ENCODE results near the gene ALDH1B1.

Gene ALDH1B1

DNA sequence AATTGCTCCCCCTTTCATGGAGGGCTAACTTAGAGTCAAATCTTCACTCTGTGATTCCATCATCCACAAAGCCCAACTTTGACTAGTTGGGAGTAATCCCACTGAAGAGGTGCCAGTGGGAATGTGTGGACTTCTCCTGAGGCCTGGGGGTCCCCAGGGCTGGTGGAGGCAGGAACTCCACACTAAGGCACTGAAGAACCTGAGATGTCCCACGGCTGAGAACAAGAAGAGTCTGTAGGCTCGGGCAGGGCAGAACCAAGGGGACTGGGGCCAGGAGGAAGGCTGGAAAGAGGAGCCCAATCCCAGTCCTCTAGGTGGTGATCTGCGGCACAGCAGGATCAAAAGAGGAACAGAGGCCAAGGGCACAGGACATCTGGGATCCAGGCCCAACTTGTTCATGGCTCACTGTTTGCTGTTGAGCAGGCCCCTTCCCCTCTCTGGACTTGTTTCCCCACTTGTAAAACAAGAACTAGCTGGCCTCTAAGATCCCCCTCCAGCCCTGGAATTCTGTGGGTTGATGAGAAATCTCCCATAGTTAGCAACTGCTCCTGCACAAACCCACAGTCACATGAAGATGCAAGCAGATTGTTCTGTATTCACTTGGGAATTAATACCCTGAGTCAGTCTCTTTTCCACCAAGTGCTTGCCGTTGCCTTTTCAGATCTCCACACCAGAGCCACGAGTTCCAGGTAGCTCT lies 32.7 kb upstream of the ALDH1B1 start:
- DNase-seq = no peak
- Histone ChIP-seq H3K9me3 (no peaks in the 10 kb centered on the region), H3K27me3 (no peaks in the 10 kb centered on the region), H3K4me3 (ENCODE audit: low read depth, low read length) (no peak overlapping the region), H3K4me1 (no peaks in the 10 kb centered on the region), H3K36me3 (no peaks in the 10 kb centered on the region)
- TF ChIP-seq, protein P1, sequence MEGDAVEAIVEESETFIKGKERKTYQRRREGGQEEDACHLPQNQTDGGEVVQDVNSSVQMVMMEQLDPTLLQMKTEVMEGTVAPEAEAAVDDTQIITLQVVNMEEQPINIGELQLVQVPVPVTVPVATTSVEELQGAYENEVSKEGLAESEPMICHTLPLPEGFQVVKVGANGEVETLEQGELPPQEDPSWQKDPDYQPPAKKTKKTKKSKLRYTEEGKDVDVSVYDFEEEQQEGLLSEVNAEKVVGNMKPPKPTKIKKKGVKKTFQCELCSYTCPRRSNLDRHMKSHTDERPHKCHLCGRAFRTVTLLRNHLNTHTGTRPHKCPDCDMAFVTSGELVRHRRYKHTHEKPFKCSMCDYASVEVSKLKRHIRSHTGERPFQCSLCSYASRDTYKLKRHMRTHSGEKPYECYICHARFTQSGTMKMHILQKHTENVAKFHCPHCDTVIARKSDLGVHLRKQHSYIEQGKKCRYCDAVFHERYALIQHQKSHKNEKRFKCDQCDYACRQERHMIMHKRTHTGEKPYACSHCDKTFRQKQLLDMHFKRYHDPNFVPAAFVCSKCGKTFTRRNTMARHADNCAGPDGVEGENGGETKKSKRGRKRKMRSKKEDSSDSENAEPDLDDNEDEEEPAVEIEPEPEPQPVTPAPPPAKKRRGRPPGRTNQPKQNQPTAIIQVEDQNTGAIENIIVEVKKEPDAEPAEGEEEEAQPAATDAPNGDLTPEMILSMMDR (IDR thresholded peaks at IDR 0.05; ENCODE audit: low read depth, low read length) = no peak

DNA sequence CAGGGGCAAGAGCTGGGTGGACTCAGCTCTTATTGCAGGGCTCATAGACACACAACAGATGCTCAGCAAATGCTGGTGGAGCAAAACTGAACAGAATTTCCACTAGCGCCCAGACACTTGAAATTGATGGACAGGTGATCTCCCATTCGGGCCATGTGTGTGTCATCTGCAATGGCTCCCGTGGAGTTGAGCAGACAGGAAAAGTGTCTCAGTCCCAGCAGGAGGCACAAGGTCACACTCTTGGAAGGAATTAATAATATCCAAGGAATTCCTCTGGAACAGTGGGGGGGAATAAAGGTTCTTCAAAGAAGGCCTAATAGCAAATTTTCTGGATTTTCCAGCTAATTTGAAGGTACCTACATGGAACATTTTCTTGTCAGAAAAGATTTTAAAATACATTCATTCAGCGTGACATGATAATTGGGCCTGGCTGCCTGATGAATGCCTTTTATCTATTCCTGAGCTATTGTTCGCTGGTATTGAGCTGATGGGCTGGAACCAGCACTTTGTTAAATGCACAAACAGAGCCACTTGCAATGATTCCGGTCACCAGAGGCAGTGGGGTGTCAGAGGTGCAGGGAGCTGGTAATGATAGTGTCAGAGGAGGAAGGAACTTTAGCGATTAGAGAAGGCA lies 31.5 kb upstream of the ALDH1B1 start:
- H3K9me3 ChIP-seq = no peaks in the 10 kb centered on the region
- H3K27me3 ChIP-seq = no peaks in the 10 kb centered on the region
- TF ChIP-seq, protein P1 (IDR thresholded peaks at IDR 0.05; ENCODE audit: low read depth, low read length) = no peak
- no peak overlapping the region for H3K4me3 ChIP-seq (ENCODE audit: low read depth, low read length)
- no peaks in the 10 kb centered on the region for H3K4me1 ChIP-seq
- no peaks in the 10 kb centered on the region for H3K36me3 ChIP-seq
- DNase-seq = no peak

DNA sequence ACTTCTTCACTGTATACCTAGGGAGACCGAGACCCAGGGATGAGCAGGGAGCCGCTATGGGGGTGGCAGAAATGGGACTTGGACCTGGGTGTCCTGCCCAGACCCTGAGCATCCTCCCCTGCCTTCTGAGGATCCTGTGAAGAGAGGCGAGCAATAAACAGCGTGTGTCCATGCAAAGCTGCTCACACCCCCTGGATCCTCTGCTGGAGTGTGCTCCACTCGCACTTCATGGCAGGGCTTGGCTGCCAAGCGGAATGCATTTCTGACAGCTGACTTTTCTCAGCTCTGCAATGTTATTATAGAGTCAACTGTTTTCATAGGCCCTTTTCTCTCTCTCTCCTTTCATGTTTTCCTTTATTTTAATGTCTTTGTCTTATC lies 31.0 kb upstream of the ALDH1B1 start:
- no peaks in the 10 kb centered on the region for H3K36me3 ChIP-seq
- H3K27me3 ChIP-seq = no peaks in the 10 kb centered on the region
- TF ChIP-seq, protein P1 (IDR thresholded peaks at IDR 0.05; ENCODE audit: low read depth, low read length) = no peak
- no peaks in the 10 kb centered on the region for H3K9me3 ChIP-seq
- no peak overlapping the region for H3K4me3 ChIP-seq (ENCODE audit: low read depth, low read length)
- H3K4me1 ChIP-seq = no peaks in the 10 kb centered on the region
- no peak for DNase-seq

DNA sequence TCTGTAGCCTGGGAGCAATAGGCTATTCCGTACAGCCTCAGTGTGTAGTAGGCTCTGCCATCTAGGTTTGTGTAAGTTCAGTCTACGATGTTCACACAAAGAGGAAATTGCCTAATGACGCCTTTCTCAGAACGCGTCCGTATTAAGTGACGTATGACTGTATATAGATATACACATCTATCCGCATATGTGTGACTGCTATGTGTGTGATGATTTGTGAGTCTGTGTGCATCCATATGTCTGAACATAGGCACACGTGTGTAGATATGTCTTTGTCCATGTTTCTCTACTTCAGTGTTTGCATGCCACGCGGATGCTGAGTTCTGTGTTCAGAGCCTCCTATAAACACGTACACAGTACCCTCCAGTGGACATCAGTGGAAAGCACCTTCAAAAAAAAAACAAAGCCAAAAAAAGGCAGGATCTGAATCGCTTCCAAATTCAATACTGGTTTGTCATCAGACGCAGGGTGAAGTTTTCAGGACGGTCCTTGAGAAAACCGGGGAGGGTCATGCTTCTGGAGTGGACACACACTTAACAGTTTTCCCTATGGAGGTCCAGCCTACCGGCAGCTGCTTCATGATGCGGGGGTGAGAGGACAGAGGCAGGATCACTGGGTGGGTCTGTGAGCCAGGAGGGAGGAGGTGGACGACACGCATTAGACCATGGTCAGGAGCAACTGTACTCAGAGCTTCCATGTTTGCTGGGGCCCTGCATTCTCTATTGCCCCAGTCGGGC lies 29.5 kb upstream of the ALDH1B1 start:
- Histone ChIP-seq H3K36me3 (no peaks in the 10 kb centered on the region), H3K27me3 (no peaks in the 10 kb centered on the region), H3K9me3 (no peaks in the 10 kb centered on the region), H3K4me1 (no peaks in the 10 kb centered on the region), H3K4me3 (ENCODE audit: low read depth, low read length) (peak overlapping the region; percentile 33)
- peak; percentile 64 for DNase-seq
- TF ChIP-seq, protein P1 (IDR thresholded peaks at IDR 0.05; ENCODE audit: low read depth, low read length) = peak; percentile 91

DNA sequence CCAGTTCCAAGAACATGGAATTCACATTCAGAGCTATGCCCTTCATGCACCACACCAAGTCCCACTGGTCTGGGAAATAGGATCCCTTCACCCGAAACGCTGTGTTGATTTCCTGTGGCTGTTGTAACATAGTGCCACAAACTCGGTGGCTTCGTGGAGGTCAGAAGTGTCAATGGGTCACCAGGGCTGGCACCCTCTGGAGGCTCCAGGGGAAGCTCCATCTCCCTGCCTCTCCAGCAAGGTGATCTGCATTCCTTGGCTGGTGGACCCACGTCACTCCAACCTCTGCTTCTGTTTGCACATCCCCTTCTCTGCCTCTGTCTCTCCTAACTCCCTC lies 28.9 kb upstream of the ALDH1B1 start:
- TF ChIP-seq, protein P1 (IDR thresholded peaks at IDR 0.05; ENCODE audit: low read depth, low read length) = no peak

DNA sequence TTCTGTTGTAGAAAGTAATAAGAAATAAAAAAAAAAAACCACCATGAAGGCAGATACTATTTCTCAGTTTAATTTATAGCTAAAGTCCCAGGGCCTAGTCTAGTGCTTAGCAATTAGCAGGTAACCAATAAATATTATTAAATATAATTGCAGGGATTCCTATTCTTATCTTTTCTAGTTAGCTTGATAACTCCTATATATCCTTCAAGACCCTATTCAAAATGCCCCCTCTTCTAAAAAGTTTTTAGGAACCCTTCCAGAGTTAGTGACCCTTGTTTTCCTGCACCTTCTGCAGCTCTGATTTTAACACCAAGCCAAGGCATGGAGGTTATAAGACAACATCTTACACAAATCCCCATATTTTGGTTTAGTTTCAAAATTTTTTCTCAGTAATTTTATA lies 24.6 kb upstream of the ALDH1B1 start:
- H3K4me1 ChIP-seq = peaks cover 4% of the 10 kb centered on the region
- no peaks in the 10 kb centered on the region for H3K9me3 ChIP-seq
- H3K36me3 ChIP-seq = no peaks in the 10 kb centered on the region
- H3K4me3 ChIP-seq (ENCODE audit: low read depth, low read length) = no peak overlapping the region
- DNase-seq = no peak
- TF ChIP-seq, protein P1 (IDR thresholded peaks at IDR 0.05; ENCODE audit: low read depth, low read length) = no peak
- H3K27me3 ChIP-seq = no peaks in the 10 kb centered on the region

More for the DNA sequence above, 28.9 kb upstream of the ALDH1B1 start:
- H3K9me3 ChIP-seq = no peaks in the 10 kb centered on the region
- no peaks in the 10 kb centered on the region for H3K27me3 ChIP-seq
- DNase-seq = no peak
- H3K36me3 ChIP-seq = no peaks in the 10 kb centered on the region
- no peaks in the 10 kb centered on the region for H3K4me1 ChIP-seq
- no peak overlapping the region for H3K4me3 ChIP-seq (ENCODE audit: low read depth, low read length)

Data from BE2C (cell line).